GM19099 (cell line): ENCODE results near the gene MRPS7.

ENCODE experiments used
- POLR2A ChIP-seq: IDR thresholded peaks from 3 replicates; pipeline ENCODE4 v1.6.1; 2011; ENCODE audit warnings: low read depth; ENCODE audit not compliant: insufficient read length; ENCODE audit errors: extremely low read depth

The MRPS7 gene

GRCh38 chr17:75261336-75262111, at the start of gene MRPS7, which contains the start of gene GGA3:
Gene MRPS7, plus strand, starts transcription at chr17:75261879. Its CDS starts 22 bp downstream, at chr17:75261901.
Gene GGA3, minus strand, starts transcription at chr17:75261606. Its CDS starts 19 bp downstream, at chr17:75261587.
- peak; percentile 91 for TF ChIP-seq POLR2A

- TF ChIP-seq POLR2A = no peak
Observed at GRCh38 chr17:75218131-75218530, 43.5 kb upstream of the MRPS7 start.

DNA sequence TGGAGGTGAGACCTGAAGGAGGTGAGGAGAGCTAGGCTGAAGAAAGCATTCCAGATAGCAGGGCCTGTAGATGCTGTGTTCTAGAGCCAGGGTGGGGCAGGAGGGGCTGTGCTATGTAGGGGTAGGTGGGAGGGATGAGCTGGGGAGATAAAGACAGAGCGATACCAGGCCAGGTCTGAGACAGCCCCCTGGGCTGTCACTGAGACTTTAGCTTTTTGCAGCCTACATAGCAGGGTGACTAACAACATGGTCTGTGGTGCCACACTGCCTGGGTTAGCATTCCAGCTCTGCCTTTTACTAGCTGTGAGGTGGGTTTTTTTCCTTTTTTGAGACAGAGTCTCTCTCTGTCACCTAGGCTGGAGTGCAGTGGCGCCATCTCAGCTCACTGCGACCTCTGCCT, 41.9 kb upstream of the MRPS7 start:
- no peak for TF ChIP-seq POLR2A

DNA sequence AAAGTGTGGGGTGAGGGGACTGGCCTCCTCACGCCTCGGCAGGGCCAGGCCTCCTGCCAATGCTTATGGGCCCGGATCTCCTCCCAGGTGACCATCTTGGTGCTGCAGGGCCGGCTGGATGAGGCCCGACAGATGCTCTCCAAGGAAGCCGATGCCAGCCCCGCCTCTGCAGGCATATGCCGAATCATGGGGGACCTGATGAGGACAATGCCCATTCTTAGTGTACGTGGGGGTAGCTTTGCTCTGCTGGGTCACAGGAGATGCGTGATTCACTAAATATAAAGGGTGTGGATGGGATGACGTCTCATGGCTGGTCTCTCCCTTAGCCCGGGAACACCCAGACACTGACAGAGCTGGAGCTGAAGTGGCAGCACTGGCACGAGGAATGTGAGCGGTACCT, 36.7 kb upstream of the MRPS7 start:
- TF ChIP-seq POLR2A = no peak

GRCh38 chr17:75227729-75228128, 34.0 kb upstream of the MRPS7 start:
- TF ChIP-seq POLR2A = no peak

DNA sequence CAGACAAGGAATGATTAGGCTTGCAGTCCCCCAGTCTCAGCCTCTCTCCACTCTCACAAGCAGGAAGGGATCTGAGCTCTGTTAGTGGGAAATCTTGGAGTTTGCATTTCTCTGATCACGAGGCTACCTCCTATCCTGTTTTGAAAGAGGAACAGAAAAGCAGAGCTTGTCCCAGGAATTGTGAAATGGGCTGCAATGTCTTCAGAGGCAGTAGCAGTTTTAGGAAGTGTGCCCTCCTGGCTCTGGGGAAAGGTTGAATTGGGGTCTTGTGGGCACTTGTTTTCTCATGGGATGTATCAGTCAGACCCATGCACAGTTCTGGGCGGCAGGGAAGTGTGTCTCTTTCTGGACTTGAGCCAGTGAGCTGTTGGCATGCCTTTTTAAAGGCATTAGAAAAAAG, 33.4 kb upstream of the MRPS7 start:
- no peak for TF ChIP-seq POLR2A

DNA sequence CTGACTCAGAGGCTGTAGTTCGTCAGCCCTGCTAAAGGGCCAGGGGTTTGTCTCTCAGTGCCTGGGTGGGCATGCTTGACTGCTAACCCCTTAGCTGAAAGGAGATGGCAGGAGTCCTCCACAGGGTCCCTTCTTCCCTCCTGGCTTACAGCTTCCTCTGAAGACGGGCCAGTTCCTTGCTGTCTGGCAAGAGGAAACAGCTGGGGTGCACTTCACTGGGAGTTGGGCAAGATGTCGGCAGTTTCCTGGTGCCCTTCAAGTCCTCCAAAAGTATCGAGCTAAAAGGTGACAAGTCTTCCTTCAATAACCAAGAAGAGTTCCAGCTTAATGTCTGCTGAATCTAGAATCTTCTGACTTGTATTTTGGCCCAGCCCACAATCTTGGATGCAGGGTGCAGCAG, 32.8 kb upstream of the MRPS7 start:
- TF ChIP-seq POLR2A = no peak

DNA sequence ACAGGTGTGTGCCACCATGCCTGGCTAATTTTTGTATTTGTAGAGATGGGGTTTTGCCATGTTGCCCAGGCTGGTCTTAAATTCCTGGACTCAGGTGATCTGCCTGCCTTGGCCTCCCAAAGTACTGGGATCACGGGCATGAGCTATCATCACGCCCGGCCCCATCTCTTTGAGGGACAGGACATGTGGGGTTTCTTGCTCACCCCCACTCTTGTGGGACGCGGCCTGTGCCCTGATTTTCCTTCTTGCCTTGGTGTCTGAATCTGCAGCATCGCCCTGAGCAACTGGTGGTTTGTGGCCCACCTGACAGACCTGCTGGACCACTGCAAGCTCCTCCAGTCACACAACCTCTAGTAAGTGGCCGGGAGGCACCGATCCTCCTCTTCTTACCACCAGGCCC, 30.6 kb upstream of the MRPS7 start:
- TF ChIP-seq POLR2A = no peak

DNA sequence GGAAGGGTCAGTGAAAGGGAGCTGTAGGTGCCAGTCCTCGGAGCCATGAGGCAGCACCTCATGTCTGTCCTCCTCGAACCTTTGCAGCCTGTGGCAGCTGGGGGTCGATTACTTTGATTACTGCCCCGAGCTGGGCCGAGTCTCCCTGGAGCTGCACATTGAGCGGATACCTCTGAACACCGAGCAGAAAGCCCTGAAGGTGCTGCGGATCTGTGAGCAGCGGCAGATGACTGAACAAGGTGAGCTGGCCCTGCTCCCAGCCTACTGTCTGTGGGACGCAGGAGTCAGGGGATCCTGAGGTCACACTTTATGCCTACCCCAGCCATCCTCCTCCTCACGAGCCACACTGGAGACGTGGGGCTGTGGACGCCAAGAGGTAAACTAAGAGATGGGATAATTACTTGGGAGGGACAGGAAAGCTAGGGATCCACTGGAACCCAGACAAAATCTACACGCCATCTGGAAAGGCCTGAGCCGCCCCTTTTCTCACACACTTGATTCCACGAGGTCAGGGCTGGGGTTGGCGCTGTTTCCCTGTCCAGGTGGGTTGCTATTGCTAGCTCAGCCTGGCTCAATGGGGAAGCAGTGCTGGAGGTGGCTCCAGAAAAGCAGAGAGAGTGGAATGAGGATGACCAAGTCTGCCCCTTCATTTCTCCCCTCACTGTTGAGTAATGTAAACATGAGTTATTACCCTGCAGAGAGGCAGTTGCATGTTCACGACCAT, 29.8 kb upstream of the MRPS7 start:
- TF ChIP-seq POLR2A = no peak

DNA sequence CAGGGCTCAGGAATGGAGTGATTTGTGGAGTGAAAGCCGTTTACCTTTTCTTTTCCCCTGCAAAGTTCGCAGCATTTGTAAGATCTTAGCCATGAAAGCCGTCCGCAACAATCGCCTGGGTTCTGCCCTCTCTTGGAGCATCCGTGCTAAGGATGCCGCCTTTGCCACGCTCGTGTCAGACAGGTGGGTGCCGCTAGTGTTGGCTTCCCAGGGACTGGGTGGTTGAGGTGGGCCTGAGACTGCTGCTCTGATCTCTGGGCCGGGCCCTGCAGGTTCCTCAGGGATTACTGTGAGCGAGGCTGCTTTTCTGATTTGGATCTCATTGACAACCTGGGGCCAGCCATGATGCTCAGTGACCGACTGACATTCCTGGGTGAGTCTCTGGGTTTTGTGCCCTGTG, 28.9 kb upstream of the MRPS7 start:
- TF ChIP-seq POLR2A = no peak

GRCh38 chr17:75237100-75238014, 24.3 kb upstream of the MRPS7 start:
- no peak for TF ChIP-seq POLR2A

GRCh38 chr17:75238020-75238580, 23.6 kb upstream of the MRPS7 start:
- TF ChIP-seq POLR2A = no peak

DNA sequence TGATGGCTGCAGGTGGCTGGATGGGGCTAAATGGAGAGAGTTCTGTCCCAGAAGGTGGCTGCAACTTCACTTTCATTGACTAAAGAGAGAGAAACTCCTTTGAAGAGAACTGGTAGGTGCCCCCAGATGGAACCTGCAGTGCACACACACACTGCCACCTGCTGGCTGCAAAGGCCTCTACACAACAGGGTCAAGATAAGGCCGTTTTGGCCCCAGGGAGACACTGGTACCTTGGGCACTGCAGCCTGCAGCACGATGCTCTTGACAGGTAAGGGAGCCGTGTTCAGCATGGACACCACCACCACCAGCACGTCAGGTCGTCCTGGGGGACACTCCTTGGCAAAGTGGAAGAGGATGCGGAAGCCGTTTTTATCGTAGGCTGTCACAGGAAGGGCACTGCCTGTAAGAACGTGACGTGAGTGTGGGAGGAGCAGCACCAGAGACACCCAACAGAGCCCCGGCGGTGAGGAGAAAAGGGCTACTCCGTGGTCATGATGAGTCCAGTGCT, 22.9 kb upstream of the MRPS7 start:
- TF ChIP-seq POLR2A = no peak

GRCh38 chr17:75239214-75239613, 22.5 kb upstream of the MRPS7 start:
- TF ChIP-seq POLR2A = no peak
